ENCODE data around the gene MCM3. TPM values are rescaled to one million over a fixed set of nuclear protein-coding genes. Genes with fewer than 3 reads are reported as not detected.

Gene MCM3
- polyA plus RNA-seq, 1 of the 3 experiments (the other 2 are of a cell fraction), result 62.4 TPM

GRCh38 chr6:52245425-52245824, 39.1 kb downstream of the MCM3 start (continued):
- TF ChIP-seq EP300 (IDR thresholded peaks at IDR 0.05; ENCODE audit: borderline replicate concordance in 1 of 2, low read depth in 1 of 2, low read length in 1 of 2) (no peak), ELF1 (IDR thresholded peaks at IDR 0.05) (no peak)

GRCh38 chr6:52244400-52244799, 40.1 kb downstream of the MCM3 start, which contains the start of gene IL17F:
Gene IL17F, minus strand, starts transcription at chr6:52244500. Its CDS starts 71 bp downstream, at chr6:52244429.
- Histone ChIP-seq H3K79me2 (ENCODE audit: insufficient read depth) (no peaks in the 10 kb centered on the region), H3K4me3 (ENCODE audit: low read depth in 2 of 2, low read length in 1 of 2) (no peak within 1 kb of the TSS), H3K9me2 (no peaks in the 10 kb centered on the region), H2AFZ (ENCODE audit: low read depth) (no peak within 1 kb of the TSS), H3K4me1 (ENCODE audit: control insufficient read depth in 1 of 2, insufficient read depth in 2 of 2, low read depth in 1 of 2, low read length in 1 of 2) (no peaks in the 10 kb centered on the region), H3K27ac (ENCODE audit: low read depth in 2 of 2, low read length in 1 of 2) (no peak within 1 kb of the TSS), H3K9ac (no peak within 1 kb of the TSS), H4K20me1 (ENCODE audit: insufficient read depth) (no peaks in the 10 kb centered on the region), H3K27me3 (ENCODE audit: insufficient read depth) (peaks cover 4% of the 10 kb centered on the region), H3K36me3 (replicated peaks in 1 of 2; ENCODE audit: control insufficient read depth in 1 of 2, insufficient read depth in 2 of 2, low read length in 1 of 2) (no peaks in the 10 kb centered on the region), H3K9me3 (no peaks in the 10 kb centered on the region), H3F3A (replicated peaks; ENCODE audit: insufficient read depth) (no peaks in the 10 kb centered on the region), H3K4me2 (no peak within 1 kb of the TSS)
- ChIA-PET CTCF (interaction anchor here (0.9 to 6.0 kb wide), 3 partner anchors 19 to 26 kb away, joined by 3 to 31 read pairs (median 23); no protein-coding TSS in a partner anchor), POLR2A (no interaction called here)
- WGBS (ENCODE audit: low lambda C conversion rate), result 38% methylated on average over 5 of the region's 5 CpGs
- TF ChIP-seq NRF1 (IDR thresholded peaks at IDR 0.05; ENCODE audit: low read depth, low read length) (no peak), EZH2phosphoT487 (IDR thresholded peaks at IDR 0.05; ENCODE audit: borderline replicate concordance, low read depth) (no peak), RXRA (IDR thresholded peaks at IDR 0.05; ENCODE audit: borderline replicate concordance, low read depth) (no peak), CHD2 (IDR thresholded peaks at IDR 0.05; ENCODE audit: low read length, partially characterized antibody) (no peak), ELF1 (IDR thresholded peaks at IDR 0.05) (no peak), YY1 (IDR thresholded peaks at IDR 0.05; ENCODE audit: low read depth) (no peak), RCOR1 (IDR thresholded peaks at IDR 0.05; ENCODE audit: low read length) (no peak), SIN3A (IDR thresholded peaks at IDR 0.05; ENCODE audit: borderline replicate concordance, low read depth, low read length) (no peak), FOXJ3 (CRISPR knock-in tag; IDR thresholded peaks at IDR 0.05) (no peak), USF1 (IDR thresholded peaks at IDR 0.05; ENCODE audit: borderline replicate concordance, low read depth) (no peak), RFX5 (IDR thresholded peaks at IDR 0.05; ENCODE audit: low read length) (no peak)
- DNase-seq, result no peak

GRCh38 chr6:52243282-52243893, 41.2 kb downstream of the MCM3 start:
- H3K27me3 ChIP-seq (ENCODE audit: insufficient read depth), result peaks cover 4% of the 10 kb centered on the region
- WGBS (ENCODE audit: low lambda C conversion rate), result 66% methylated on average over 4 of the region's 4 CpGs
- H3K27ac ChIP-seq (ENCODE audit: low read depth in 2 of 2, low read length in 1 of 2), result no peak overlapping the region
- no peak overlapping the region for H3K4me2 ChIP-seq
- POLR2A ChIA-PET, result no interaction called here
- CTCF ChIA-PET, result interaction anchor here (0.6 to 6.0 kb wide), 3 partner anchors 10 to 803 kb away, joined by 3 to 31 read pairs (median 4); no protein-coding TSS in a partner anchor
- H3K36me3 ChIP-seq (replicated peaks in 1 of 2; ENCODE audit: control insufficient read depth in 1 of 2, insufficient read depth in 2 of 2, low read length in 1 of 2), result no peaks in the 10 kb centered on the region
- no peak for TF ChIP-seq ZBTB33 (IDR thresholded peaks at IDR 0.05; ENCODE audit: borderline replicate concordance, low read depth)
- TF ChIP-seq CHD2 (IDR thresholded peaks at IDR 0.05; ENCODE audit: low read length, partially characterized antibody), result no peak
- TF ChIP-seq ELF1 (IDR thresholded peaks at IDR 0.05), result no peak
- TF ChIP-seq POLR2AphosphoS5 (IDR thresholded peaks at IDR 0.05; ENCODE audit: low read depth, low read length), result no peak
- no peak for TF ChIP-seq MAX (IDR thresholded peaks at IDR 0.05; ENCODE audit: low read depth)
- no peak for TF ChIP-seq RAD21 (IDR thresholded peaks at IDR 0.05; ENCODE audit: low read length)
- TF ChIP-seq SIN3A (IDR thresholded peaks at IDR 0.05; ENCODE audit: borderline replicate concordance, low read depth, low read length), result no peak
- TF ChIP-seq EZH2phosphoT487 (IDR thresholded peaks at IDR 0.05; ENCODE audit: borderline replicate concordance, low read depth), result no peak
- no peak for TF ChIP-seq JUND (IDR thresholded peaks at IDR 0.05)
- no peak for TF ChIP-seq FOXJ3 (CRISPR knock-in tag; IDR thresholded peaks at IDR 0.05)
- TF ChIP-seq RFX5 (IDR thresholded peaks at IDR 0.05; ENCODE audit: low read length), result no peak
- TF ChIP-seq FOSL2 (IDR thresholded peaks at IDR 0.05; ENCODE audit: borderline replicate concordance, low read depth), result no peak
- TF ChIP-seq EP300 (IDR thresholded peaks at IDR 0.05; ENCODE audit: borderline replicate concordance in 1 of 2, low read depth in 1 of 2, low read length in 1 of 2), result no peak
- no peaks in the 10 kb centered on the region for H4K20me1 ChIP-seq (ENCODE audit: insufficient read depth)
- no peak overlapping the region for H2AFZ ChIP-seq (ENCODE audit: low read depth)
- no peak for DNase-seq
- no peaks in the 10 kb centered on the region for H3K9me2 ChIP-seq
- H3K9me3 ChIP-seq, result no peaks in the 10 kb centered on the region
- H3K4me1 ChIP-seq (ENCODE audit: control insufficient read depth in 1 of 2, insufficient read depth in 2 of 2, low read depth in 1 of 2, low read length in 1 of 2), result no peaks in the 10 kb centered on the region
- no peak overlapping the region for H3K4me3 ChIP-seq (ENCODE audit: low read depth in 2 of 2, low read length in 1 of 2)
- H3K9ac ChIP-seq, result no peak overlapping the region
- no peaks in the 10 kb centered on the region for H3F3A ChIP-seq (replicated peaks; ENCODE audit: insufficient read depth)
- no peaks in the 10 kb centered on the region for H3K79me2 ChIP-seq (ENCODE audit: insufficient read depth)

Data from SK-N-SH (cell line).